Nephron (organoid): ENCODE measurements around the gene DUS3L.
"Not testable (repeated sequence)": the region's sequence is repeated elsewhere in the genome, so short reads cannot be mapped to it uniquely, and the experiment has no call there.

Experiments used
- H3K27ac Mint-ChIP-seq, 3 experiments: 2 replicates each; pipeline ENCODE4 v1.8.0; 2020; ENCODE audit warnings: mixed read lengths in 3 of 3, mild to moderate bottlenecking in 2 of 3, moderate library complexity in 1 of 3
- H3K27me3 Mint-ChIP-seq: 2 replicates; pipeline ENCODE4 v1.8.0; 2021; ENCODE audit warnings: low read depth, mild to moderate bottlenecking, moderate library complexity, mixed read lengths
- H3K36me3 Mint-ChIP-seq: 2 replicates; pipeline ENCODE4 v1.8.0; 2020; ENCODE audit warnings: low read depth, mixed read lengths
- H3K4me1 Mint-ChIP-seq: 2 replicates; pipeline ENCODE4 v1.8.0; 2020; ENCODE audit warnings: mixed read lengths
- H3K4me3 Mint-ChIP-seq, 3 experiments: 2 replicates each; pipeline ENCODE4 v1.8.0; 2020; ENCODE audit warnings: mild to moderate bottlenecking in 3 of 3, mixed read lengths in 3 of 3, moderate library complexity in 2 of 3
- H3K9me3 Mint-ChIP-seq: 2 replicates; pipeline ENCODE4 v1.8.0; 2020; ENCODE audit warnings: mixed read lengths
- TF ChIP-seq, protein P1 (sequence below), 3 experiments: fragments of 200-600 bp; sonication (generic); IDR thresholded peaks; one replicate each; pipeline ENCODE4 v1.5.0; 2021; ENCODE audit warnings: antibody characterized with exemption in 3 of 3; ENCODE audit not compliant: unreplicated experiment in 3 of 3

The DUS3L gene

DNA sequence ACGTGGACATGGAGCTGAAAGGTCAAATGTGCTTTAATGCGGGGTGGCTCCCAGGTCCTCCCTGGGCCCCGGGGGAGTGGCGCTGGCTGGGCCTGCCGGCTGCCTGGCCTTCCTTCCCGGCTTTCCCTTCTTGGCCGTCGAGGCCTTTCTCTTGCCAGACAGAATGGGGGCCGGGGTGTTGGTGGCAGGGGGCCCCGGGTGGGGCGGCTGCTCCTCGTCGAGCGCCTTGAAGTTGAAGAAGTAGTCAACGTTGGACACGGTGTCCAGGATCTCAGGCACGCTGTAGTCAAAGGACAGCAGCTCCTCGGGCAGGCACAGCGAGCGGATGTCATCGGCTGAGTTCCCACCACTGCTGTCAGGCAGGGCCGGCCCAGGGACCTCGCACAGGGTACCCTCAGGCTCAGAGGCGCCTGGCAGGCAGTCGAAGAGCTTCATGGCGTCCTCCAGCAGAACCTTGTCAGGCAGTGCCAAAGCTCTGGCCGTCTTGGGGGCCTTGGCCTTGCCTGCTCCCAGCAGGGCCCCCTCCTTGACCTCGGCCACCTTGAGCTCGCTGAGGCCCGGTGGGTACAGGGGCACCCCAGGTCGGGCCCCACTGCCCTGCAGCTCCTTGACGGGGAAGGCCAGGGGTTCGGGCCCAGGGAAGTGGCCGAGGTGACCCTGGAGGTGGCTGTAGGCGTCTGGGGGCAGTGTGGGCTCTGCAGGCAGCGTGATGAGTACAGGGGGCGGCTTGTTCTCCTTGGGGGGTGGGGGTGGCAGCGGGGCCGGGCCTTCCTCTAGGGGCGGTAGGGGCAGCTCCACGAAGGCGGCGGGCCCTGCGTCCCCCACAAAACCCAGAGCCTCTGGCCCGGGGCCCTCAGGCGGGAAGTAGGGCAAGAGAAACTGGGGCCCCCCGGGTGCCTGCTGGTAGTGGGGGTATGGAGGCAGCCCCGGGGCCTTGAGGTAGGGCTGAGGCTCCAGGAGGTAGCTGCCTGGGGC is 7.7 kb downstream of the DUS3L start:
- TF ChIP-seq, protein P1, sequence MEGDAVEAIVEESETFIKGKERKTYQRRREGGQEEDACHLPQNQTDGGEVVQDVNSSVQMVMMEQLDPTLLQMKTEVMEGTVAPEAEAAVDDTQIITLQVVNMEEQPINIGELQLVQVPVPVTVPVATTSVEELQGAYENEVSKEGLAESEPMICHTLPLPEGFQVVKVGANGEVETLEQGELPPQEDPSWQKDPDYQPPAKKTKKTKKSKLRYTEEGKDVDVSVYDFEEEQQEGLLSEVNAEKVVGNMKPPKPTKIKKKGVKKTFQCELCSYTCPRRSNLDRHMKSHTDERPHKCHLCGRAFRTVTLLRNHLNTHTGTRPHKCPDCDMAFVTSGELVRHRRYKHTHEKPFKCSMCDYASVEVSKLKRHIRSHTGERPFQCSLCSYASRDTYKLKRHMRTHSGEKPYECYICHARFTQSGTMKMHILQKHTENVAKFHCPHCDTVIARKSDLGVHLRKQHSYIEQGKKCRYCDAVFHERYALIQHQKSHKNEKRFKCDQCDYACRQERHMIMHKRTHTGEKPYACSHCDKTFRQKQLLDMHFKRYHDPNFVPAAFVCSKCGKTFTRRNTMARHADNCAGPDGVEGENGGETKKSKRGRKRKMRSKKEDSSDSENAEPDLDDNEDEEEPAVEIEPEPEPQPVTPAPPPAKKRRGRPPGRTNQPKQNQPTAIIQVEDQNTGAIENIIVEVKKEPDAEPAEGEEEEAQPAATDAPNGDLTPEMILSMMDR (IDR thresholded peaks at IDR 0.05; ENCODE audit: unreplicated experiment in 3 of 3) = no peak
- Mint-ChIP-seq H3K27me3 (no peaks in the 10 kb centered on the region), H3K9me3 (no peaks in the 10 kb centered on the region), H3K27ac (no peak overlapping the region), H3K4me1 (no peaks in the 10 kb centered on the region), H3K4me3 (no peak overlapping the region), H3K36me3 (peaks cover 18% of the 10 kb centered on the region)

DNA sequence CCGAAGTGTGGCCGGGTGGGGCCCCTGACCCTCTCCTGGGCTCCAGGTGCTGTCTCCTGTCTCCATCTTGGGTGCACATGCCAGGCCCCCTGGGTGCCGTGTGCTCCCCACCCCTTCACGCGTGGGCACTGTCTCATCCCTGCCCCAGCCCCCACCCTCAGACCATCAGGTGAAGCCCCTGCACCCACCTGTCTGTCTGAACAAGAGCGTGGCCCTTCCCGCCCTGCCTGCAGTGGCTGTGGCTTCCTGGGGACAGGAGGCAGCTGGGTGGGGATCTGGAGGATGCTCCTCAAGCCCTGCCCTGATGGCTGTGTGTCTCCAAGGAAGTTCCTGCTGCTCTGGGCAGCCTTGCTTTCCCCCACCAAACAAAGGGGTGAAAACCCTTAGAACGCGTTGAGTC is 8.6 kb downstream of the DUS3L start:
- Mint-ChIP-seq H3K4me3 (no peak overlapping the region), H3K27ac (no peak overlapping the region), H3K27me3 (peaks cover 3% of the 10 kb centered on the region), H3K9me3 (no peaks in the 10 kb centered on the region), H3K36me3 (peaks cover 14% of the 10 kb centered on the region), H3K4me1 (no peaks in the 10 kb centered on the region)
- TF ChIP-seq, protein P1 (IDR thresholded peaks at IDR 0.05; ENCODE audit: unreplicated experiment in 3 of 3) = no peak

DNA sequence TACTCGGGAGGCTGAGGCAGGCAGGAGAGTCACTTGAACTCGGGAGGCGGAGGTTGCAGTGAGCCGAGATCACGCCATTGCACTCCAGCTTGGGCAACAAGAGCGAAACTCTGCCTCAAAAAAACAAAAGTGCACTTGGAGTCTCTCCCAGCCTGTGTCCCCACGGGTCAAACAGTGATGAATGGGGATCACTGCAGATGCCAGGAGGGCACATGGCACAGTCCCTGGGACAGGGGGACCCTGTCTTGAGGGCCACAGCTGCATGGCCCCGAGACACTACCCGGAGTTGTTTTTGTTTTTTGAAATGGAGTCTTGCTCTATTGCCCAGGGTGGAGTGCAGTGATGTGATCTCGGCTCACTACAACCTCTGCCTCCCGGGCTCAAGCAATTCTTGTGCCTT is 10.0 kb downstream of the DUS3L start:
- H3K4me3 Mint-ChIP-seq, H3K27me3 Mint-ChIP-seq, H3K27ac Mint-ChIP-seq, H3K36me3 Mint-ChIP-seq, H3K9me3 Mint-ChIP-seq, H3K4me1 Mint-ChIP-seq: not testable (repeated sequence)

DNA sequence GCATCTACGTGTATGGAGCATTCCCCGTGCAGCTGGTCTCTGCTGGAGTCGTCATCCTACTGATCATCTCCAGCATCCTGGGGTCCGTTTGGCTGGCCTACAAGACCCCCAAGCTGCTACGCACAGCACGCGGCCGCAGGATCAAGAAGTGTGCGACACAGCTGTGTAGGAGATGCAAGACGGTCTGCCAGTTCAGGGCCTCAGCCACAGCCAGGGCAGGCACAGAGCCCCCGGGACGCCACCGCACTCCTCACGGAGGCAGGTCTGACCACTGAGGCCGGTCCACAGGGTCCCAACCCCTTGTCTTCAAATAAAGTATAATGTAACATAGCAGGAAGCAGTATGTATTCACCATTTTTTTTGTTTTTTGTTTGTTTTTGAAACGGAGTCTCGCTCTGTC is 12.6 kb downstream of the DUS3L start:
- TF ChIP-seq, protein P1 (IDR thresholded peaks at IDR 0.05; ENCODE audit: unreplicated experiment in 3 of 3) = no peak
- Mint-ChIP-seq H3K4me3 (no peak overlapping the region), H3K36me3 (no peaks in the 10 kb centered on the region), H3K27ac (no peak overlapping the region), H3K27me3 (peaks cover 3% of the 10 kb centered on the region), H3K9me3 (no peaks in the 10 kb centered on the region), H3K4me1 (no peaks in the 10 kb centered on the region)

DNA sequence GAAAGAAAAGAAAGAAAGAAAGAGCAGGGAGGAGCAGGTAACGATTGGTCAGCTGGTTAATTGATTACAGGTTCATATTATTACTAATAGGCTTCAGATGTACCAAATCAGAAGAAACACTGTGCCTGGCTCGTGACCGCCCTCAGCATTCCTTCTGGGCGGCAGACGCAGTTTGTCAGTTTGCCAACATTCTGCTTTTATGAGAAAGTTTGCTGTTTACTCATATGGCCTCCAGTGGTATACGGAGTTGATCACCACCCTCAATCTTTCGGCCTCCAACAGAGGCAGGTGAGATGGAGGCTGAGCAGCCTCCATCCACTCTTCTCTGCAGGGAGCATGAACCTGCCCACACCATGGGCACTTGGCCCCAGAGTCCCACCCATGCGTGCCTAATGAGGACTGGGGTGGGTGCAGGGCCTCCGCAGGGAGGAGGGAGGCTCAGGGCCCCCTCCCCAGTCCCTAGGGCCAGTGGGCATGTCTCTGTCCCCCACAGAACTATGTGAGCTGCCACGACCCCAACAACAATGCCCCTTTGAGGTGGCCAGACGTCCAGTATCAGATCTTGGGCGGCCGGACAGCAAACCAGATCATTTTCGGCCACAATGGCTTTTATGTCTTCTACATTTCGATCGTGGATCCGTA is 15.2 kb downstream of the DUS3L start:
- TF ChIP-seq, protein P1 (IDR thresholded peaks at IDR 0.05; ENCODE audit: unreplicated experiment in 3 of 3) = no peak
- Mint-ChIP-seq H3K36me3 (no peaks in the 10 kb centered on the region), H3K27ac (no peak overlapping the region), H3K4me1 (no peaks in the 10 kb centered on the region), H3K4me3 (no peak overlapping the region), H3K9me3 (no peaks in the 10 kb centered on the region), H3K27me3 (peaks cover 3% of the 10 kb centered on the region)

DNA sequence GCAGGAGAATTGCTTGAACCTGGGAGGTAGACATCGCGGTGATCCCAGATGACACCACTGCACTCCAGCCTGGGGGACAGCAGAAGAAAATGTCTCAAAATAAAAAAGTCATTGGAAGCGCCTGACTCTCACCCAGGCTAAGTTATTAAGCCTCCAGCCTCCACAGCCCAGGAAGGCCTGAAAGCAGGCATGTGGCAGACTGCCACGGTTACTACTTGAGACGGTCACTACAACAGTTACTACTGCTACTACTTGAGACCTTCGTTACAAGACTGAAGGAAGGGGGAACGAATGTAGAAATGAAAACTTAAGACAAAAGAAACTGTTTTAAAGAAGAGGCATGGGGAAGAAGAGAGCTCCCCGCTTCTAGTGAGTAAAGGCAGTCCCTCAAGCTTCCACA is 16.0 kb downstream of the DUS3L start:
- H3K27ac Mint-ChIP-seq = no peak overlapping the region
- no peaks in the 10 kb centered on the region for H3K9me3 Mint-ChIP-seq
- peaks cover 3% of the 10 kb centered on the region for H3K27me3 Mint-ChIP-seq
- no peak overlapping the region for H3K4me3 Mint-ChIP-seq
- no peaks in the 10 kb centered on the region for H3K36me3 Mint-ChIP-seq
- TF ChIP-seq, protein P1 (IDR thresholded peaks at IDR 0.05; ENCODE audit: unreplicated experiment in 3 of 3) = no peak
- H3K4me1 Mint-ChIP-seq = no peaks in the 10 kb centered on the region
